H1 (cell line): ENCODE data around the gene ZMIZ1. TPM values are rescaled to one million over a fixed set of nuclear protein-coding genes. Genes with fewer than 3 reads are reported as not detected.
"Not testable (repeated sequence)": the region's sequence is repeated elsewhere in the genome, so short reads cannot be mapped to it uniquely, and the experiment has no call there.

Experiments
- CTCF ChIA-PET: fragments of 300-600 bp; sonication (Branson Sonifier 250); formaldehyde crosslinking; loops from one replicate; lab custom pipeline; 2021; ENCODE audit not compliant: partially characterized antibody; lab: Charles Lee
- POLR2A ChIA-PET: fragments of 300-600 bp; sonication (Branson Sonifier 250); formaldehyde crosslinking; loops from one replicate; lab custom pipeline; 2021; ENCODE audit warnings: inconsistent platforms; ENCODE audit not compliant: partially characterized antibody; lab: Charles Lee
- DNase-seq, 2 experiments: peaks; one replicate each; pipeline versions ENCODE4 v3.0.0 to v3.0.0-alpha.2; 2010 to 2022; ENCODE audit warnings: low spot score in 2 of 2, low read depth in 1 of 2, mixed read lengths in 1 of 2
- FAIRE-seq: peaks from 2 replicates; lab custom pipeline; 2011; peaks lifted over from hg19 to GRCh38; lab: Jason Lieb, UNC
- H2AFZ ChIP-seq: 2 replicates; pipeline ENCODE4 v1.8.1; 2012; ENCODE audit warnings: low read length, inconsistent platforms
- H2AK5ac ChIP-seq: 2 replicates; pipeline ENCODE4 v1.6.1; 2013; ENCODE audit warnings: low read depth, low read length
- H2BK120ac ChIP-seq: replicated peaks from 2 replicates; pipeline ENCODE3; 2013; ENCODE audit warnings: low read depth, low read length, inconsistent platforms
- H2BK12ac ChIP-seq: 2 replicates; pipeline ENCODE4 v1.6.1; 2013; ENCODE audit warnings: low read depth, low read length
- H2BK15ac ChIP-seq: 2 replicates; pipeline ENCODE4 v1.6.1; 2013; ENCODE audit warnings: low read length
- H2BK20ac ChIP-seq: 2 replicates; pipeline ENCODE4 v1.6.1; 2013; ENCODE audit warnings: low read length
- H2BK5ac ChIP-seq: 2 replicates; pipeline ENCODE4 v1.6.1; 2013; ENCODE audit warnings: low read depth, low read length
- H3K14ac ChIP-seq: 2 replicates; pipeline ENCODE4 v1.6.1; 2013; ENCODE audit warnings: inconsistent platforms; ENCODE audit not compliant: insufficient read length
- H3K18ac ChIP-seq: 2 replicates; pipeline ENCODE4 v1.6.1; 2013; ENCODE audit warnings: low read length; ENCODE audit errors: extremely low read depth
- H3K23ac ChIP-seq: 2 replicates; pipeline ENCODE4 v1.6.1; 2013; ENCODE audit warnings: inconsistent platforms; ENCODE audit not compliant: insufficient read length
- H3K23me2 ChIP-seq: 2 replicates; pipeline ENCODE4 v1.6.1; 2013; ENCODE audit warnings: low read depth, low read length
- H3K27ac ChIP-seq: 2 replicates; pipeline ENCODE4 v1.6.1; 2011; ENCODE audit warnings: low read depth, low read length, inconsistent platforms
- H3K27me3 ChIP-seq, 4 experiments: replicated peaks in 1 of 4; 1 replicate in 1 of 4; 2 replicates in 3 of 4; pipeline versions ENCODE4 v1.6.1 to v1.8.1; 2011 to 2013; ENCODE audit warnings: low read length in 3 of 4, mild to moderate bottlenecking in 3 of 4, inconsistent platforms in 2 of 4, mixed read lengths in 2 of 4, moderate library complexity in 1 of 4; ENCODE audit not compliant: control insufficient read depth in 3 of 4, insufficient read depth in 3 of 4; ENCODE audit errors: extremely low read depth in 1 of 4
- H3K36me3 ChIP-seq, 4 experiments: 2 replicates each; pipeline versions ENCODE4 v1.6.1 to v1.8.1; 2011 to 2013; ENCODE audit warnings: mild to moderate bottlenecking in 4 of 4, low read length in 3 of 4, moderate library complexity in 2 of 4, control low read depth in 1 of 4, inconsistent platforms in 1 of 4; ENCODE audit not compliant: insufficient read depth in 4 of 4, control insufficient read depth in 2 of 4
- H3K4ac ChIP-seq: replicated peaks from 2 replicates; pipeline ENCODE3; 2013; ENCODE audit warnings: low read length, low read depth, mixed read lengths, inconsistent platforms; ENCODE audit not compliant: insufficient read length
- H3K4me1 ChIP-seq, 4 experiments: replicated peaks in 1 of 4; 1 replicate in 1 of 4; 2 replicates in 3 of 4; pipeline versions ENCODE4 v1.6.1 to v1.8.1; 2011 to 2013; ENCODE audit warnings: low read length in 3 of 4, inconsistent platforms in 2 of 4, mixed read lengths in 1 of 4; ENCODE audit not compliant: insufficient read depth in 4 of 4, control insufficient read depth in 3 of 4
- H3K4me2 ChIP-seq, 2 experiments: 2 replicates each; pipeline versions ENCODE4 v1.6.1 to v1.8.1; 2011 to 2013; ENCODE audit warnings: low read depth in 2 of 2, low read length in 2 of 2, control low read depth in 1 of 2, inconsistent platforms in 1 of 2, mild to moderate bottlenecking in 1 of 2; ENCODE audit not compliant: insufficient read depth in 1 of 2
- H3K4me3 ChIP-seq, 4 experiments: fragments of 200-600, 300-600 bp in 1 of 4; sonication (generic), shearing (Covaris generic), sonication (Bioruptor Twin) in 1 of 4; 2 replicates each; pipeline versions ENCODE4 v1.5.1 to v1.8.1; 2011 to 2016; ENCODE audit warnings: low read length in 4 of 4, low read depth in 3 of 4, control low read depth in 2 of 4, inconsistent platforms in 2 of 4, mild to moderate bottlenecking in 2 of 4, mixed read lengths in 1 of 4, moderate library complexity in 1 of 4; ENCODE audit not compliant: insufficient read depth in 2 of 4; ENCODE audit errors: extremely low read depth in 1 of 4
- H3K56ac ChIP-seq: replicated peaks from 2 replicates; pipeline ENCODE3; 2013; ENCODE audit warnings: low read depth, mild to moderate bottlenecking, mixed read lengths, low read length, inconsistent platforms; ENCODE audit not compliant: insufficient read length
- H3K79me1 ChIP-seq: 2 replicates; pipeline ENCODE4 v1.6.1; 2013; ENCODE audit warnings: low read depth, low read length, control low read depth
- H3K79me2 ChIP-seq, 2 experiments: 2 replicates each; pipeline versions ENCODE4 v1.6.1 to v1.8.1; 2012 to 2013; ENCODE audit warnings: low read length in 2 of 2, mild to moderate bottlenecking in 2 of 2, inconsistent platforms in 1 of 2; ENCODE audit not compliant: insufficient read depth in 2 of 2, control insufficient read depth in 1 of 2
- H3K9ac ChIP-seq, 4 experiments: replicated peaks in 1 of 4; 1 replicate in 1 of 4; 2 replicates in 3 of 4; pipeline versions ENCODE4 v1.6.1 to v1.8.1; 2011 to 2013; ENCODE audit warnings: low read depth in 3 of 4, low read length in 3 of 4, control low read depth in 2 of 4, mild to moderate bottlenecking in 2 of 4, moderate library complexity in 2 of 4, inconsistent platforms in 1 of 4; ENCODE audit errors: extremely low read depth in 1 of 4
- H3K9me3 ChIP-seq, 2 experiments: 2 replicates each; pipeline versions ENCODE4 v1.6.1 to v1.8.1; 2012 to 2013; ENCODE audit warnings: mild to moderate bottlenecking in 2 of 2, moderate library complexity in 2 of 2, control low read depth in 1 of 2, inconsistent platforms in 1 of 2, low read depth in 1 of 2, low read length in 1 of 2, mixed read lengths in 1 of 2; ENCODE audit not compliant: insufficient read depth in 2 of 2
- H4K20me1 ChIP-seq, 2 experiments: replicated peaks in 1 of 2; 2 replicates each; pipeline versions ENCODE3 to v1.8.1; 2011 to 2013; ENCODE audit warnings: inconsistent platforms in 2 of 2, low read length in 2 of 2, mild to moderate bottlenecking in 1 of 2; ENCODE audit not compliant: insufficient read depth in 2 of 2, control insufficient read depth in 1 of 2
- H4K5ac ChIP-seq: 2 replicates; pipeline ENCODE4 v1.6.1; 2013; ENCODE audit warnings: low read length, low read depth, mixed read lengths, inconsistent platforms; ENCODE audit not compliant: insufficient read length
- H4K8ac ChIP-seq: 2 replicates; pipeline ENCODE4 v1.8.0; 2013; ENCODE audit warnings: mild to moderate bottlenecking, moderate library complexity, low read length, inconsistent platforms; ENCODE audit not compliant: insufficient read depth; ENCODE audit errors: extremely low read depth
- H4K91ac ChIP-seq: replicated peaks from 2 replicates; pipeline ENCODE3; 2013; ENCODE audit warnings: low read length, mixed read lengths, inconsistent platforms; ENCODE audit not compliant: insufficient read length
- WGBS, 2 experiments: shearing (Covaris generic) in 1 of 2; methylation state at CpG; one replicate each; pipeline versions ENCODE4 v1.1.6 to v1.1.7; 2013 to 2015; ENCODE audit warnings: low lambda C conversion rate in 2 of 2, mixed read lengths in 2 of 2, inconsistent platforms in 1 of 2, low coverage in 1 of 2, missing lambda C conversion rate in 1 of 2; ENCODE audit not compliant: insufficient replicate concordance in 2 of 2, insufficient coverage in 1 of 2, insufficient read length in 1 of 2; ENCODE audit errors: extremely low coverage in 1 of 2, missing lambda C conversion rate in 1 of 2; 5-methylcytosine and 5-hydroxymethylcytosine counted together
- polyA plus RNA-seq, 7 experiments: library from polyadenylated mRNA; depleted of rRNA in 3 of 7; stranded (reverse) in 5 of 7; unstranded in 2 of 7; fragments of >200 nt in 5 of 7; fragments of 200-250 nt in 2 of 7; gene quantifications; 1 replicate in 5 of 7; 2 replicates in 1 of 7; 4 replicates in 1 of 7; pipeline versions ENCODE4 v1.2.1 to v1.2.3, GENCODE V29; 2011 to 2013; ENCODE audit warnings: missing spikeins in 2 of 7, mixed read lengths in 2 of 7
- total RNA-seq: library from RNA; stranded (reverse); fragmentation: NEBNext Ultra II Directional; extraction: Animal tissue kit (Norgen Biotek cat#: 25700); gene quantifications from 2 replicates; pipeline ENCODE4 v1.2.1, GENCODE V29; 2021

Gene ZMIZ1
- total and polyA plus RNA-seq, 2 of the 8 experiments (the other 6 are each of a cell fraction or from before 2014, with no cell fraction given), result 8.1 to 28.0 TPM

DNA sequence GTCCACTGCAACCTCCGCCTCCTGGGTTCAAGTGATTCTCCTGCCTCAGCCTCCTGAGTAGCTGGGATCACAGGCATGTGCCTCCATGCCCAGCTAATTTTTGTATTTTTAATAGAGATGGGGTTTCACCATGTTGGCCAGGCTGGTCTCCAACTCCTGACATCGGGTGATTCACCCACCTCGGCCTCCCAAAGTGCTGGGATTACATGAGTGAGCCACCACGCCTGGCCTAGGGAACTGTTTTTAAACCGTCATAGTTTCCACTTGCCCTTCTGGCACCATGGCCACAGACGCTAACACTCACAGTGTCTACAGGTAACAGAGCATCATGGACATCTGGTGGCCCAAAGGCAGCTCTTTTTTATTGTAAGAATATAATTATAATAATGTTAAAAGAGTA is 32.4 kb upstream of the ZMIZ1 start:
- DNase-seq, H3K9me3 ChIP-seq, H3K14ac ChIP-seq, H4K8ac ChIP-seq, H3K4ac ChIP-seq, H2BK15ac ChIP-seq, H3K27ac ChIP-seq, H2BK120ac ChIP-seq, H3K23me2 ChIP-seq, H3K4me2 ChIP-seq, H3K27me3 ChIP-seq, H4K20me1 ChIP-seq, H3K79me1 ChIP-seq, FAIRE-seq, H3K18ac ChIP-seq, H3K4me3 ChIP-seq, H2BK5ac ChIP-seq, H4K91ac ChIP-seq, H3K56ac ChIP-seq, H3K79me2 ChIP-seq, H4K5ac ChIP-seq, H3K9ac ChIP-seq, H2AK5ac ChIP-seq, H3K36me3 ChIP-seq, H3K4me1 ChIP-seq, H2BK12ac ChIP-seq, H3K23ac ChIP-seq, H2AFZ ChIP-seq, H2BK20ac ChIP-seq: not testable (repeated sequence)
- WGBS, 2 experiments, result 74% methylated on average over 6 of the region's 6 CpGs; no CpG with 5 or more reads in 1 of the 2 experiments
- CTCF ChIA-PET, result interaction anchor here (0.7 to 1.2 kb wide), 3 partner anchors 122 to 421 kb away, joined by 3 read pairs; no protein-coding TSS in a partner anchor
- POLR2A ChIA-PET, result interaction anchor here (0.6 kb wide), 1 partner anchor 379 kb away, joined by 3 read pairs; no protein-coding TSS in a partner anchor
